ENCODE data around the gene TNS4.

DNA sequence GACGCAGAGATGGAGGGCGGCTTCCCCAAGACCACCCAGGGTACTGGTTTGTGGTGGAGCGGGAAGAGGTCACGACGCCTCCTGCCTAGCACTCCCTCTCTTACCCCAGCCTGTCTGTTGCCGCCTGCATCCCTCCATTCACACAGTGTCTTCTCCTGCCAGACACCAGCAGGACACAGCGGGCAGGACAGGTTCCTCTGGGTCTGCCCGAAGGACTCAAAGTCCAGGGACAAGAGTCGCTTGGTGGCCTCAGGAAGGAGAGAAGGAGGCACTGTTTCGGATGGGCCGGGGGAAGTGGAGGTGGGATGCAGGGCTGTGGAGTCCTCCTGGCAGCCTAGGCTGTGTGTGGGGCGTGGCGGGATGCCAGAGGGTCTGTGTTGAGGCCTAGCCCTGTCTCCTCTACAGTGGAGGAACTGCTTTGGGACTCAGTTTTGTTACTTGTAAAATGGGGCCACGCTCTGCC, 19.6 kb upstream of the TNS4 start:
- TF ChIP-seq, protein P1, sequence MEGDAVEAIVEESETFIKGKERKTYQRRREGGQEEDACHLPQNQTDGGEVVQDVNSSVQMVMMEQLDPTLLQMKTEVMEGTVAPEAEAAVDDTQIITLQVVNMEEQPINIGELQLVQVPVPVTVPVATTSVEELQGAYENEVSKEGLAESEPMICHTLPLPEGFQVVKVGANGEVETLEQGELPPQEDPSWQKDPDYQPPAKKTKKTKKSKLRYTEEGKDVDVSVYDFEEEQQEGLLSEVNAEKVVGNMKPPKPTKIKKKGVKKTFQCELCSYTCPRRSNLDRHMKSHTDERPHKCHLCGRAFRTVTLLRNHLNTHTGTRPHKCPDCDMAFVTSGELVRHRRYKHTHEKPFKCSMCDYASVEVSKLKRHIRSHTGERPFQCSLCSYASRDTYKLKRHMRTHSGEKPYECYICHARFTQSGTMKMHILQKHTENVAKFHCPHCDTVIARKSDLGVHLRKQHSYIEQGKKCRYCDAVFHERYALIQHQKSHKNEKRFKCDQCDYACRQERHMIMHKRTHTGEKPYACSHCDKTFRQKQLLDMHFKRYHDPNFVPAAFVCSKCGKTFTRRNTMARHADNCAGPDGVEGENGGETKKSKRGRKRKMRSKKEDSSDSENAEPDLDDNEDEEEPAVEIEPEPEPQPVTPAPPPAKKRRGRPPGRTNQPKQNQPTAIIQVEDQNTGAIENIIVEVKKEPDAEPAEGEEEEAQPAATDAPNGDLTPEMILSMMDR (conservative IDR thresholded peaks at IDR 0.05 in 1 of 2, IDR thresholded peaks at IDR 0.05 in 1 of 2; ENCODE audit: low read depth in 1 of 2, low read length in 2 of 2), result no peak
- no peak for TF ChIP-seq EZH2 (IDR thresholded peaks at IDR 0.05; ENCODE audit: low read length, missing control alignments)

All from fibroblast of lung (primary cell).